ENCODE results near the gene FRMD8. TPM values are rescaled to one million over a fixed set of nuclear protein-coding genes. Genes with fewer than 3 reads are reported as not detected.

FRMD8 gene
- total RNA-seq, 1 experiment from 2014 or later = 18.9 TPM

GRCh38 chr11:65354265-65355012, 32.0 kb upstream of the FRMD8 start, which contains the start of gene TIGD3:
TSS of gene TIGD3 (plus strand) at chr11:65354751. CDS start at chr11:65355809, 1,058 bp downstream.
- intact Hi-C loops (cut with micrococcal nuclease) = no loop called here
- CTCF ChIA-PET = no interaction called here
- no peak for TF ChIP-seq CTCF (IDR thresholded peaks at IDR 0.05; ENCODE audit: unreplicated experiment)
- Mint-ChIP-seq H3K27ac (ENCODE audit: low read depth, unreplicated experiment) (no peak within 1 kb of the TSS), H3K36me3 (ENCODE audit: insufficient read depth, unreplicated experiment) (peaks cover 37% of the 10 kb centered on the region), H3K27me3 (ENCODE audit: insufficient read depth, unreplicated experiment) (no peaks in the 10 kb centered on the region), H3K4me3 (ENCODE audit: unreplicated experiment) (peak within 1 kb of the TSS; percentile 72), H3K4me1 (ENCODE audit: insufficient read depth, unreplicated experiment) (peaks cover 18% of the 10 kb centered on the region), H3K9me3 (ENCODE audit: unreplicated experiment) (no peaks in the 10 kb centered on the region)
- no TSS peak for BruUV-seq (replicated peaks)
- POLR2A ChIA-PET = interaction anchor here (0.7 to 2.8 kb wide), 5 partner anchors 17 to 93 kb away, joined by 3 to 14 read pairs (median 4); partner anchors contain the start of genes DPF2, POLA2 and SLC25A45
- DNase-seq (ENCODE audit: unreplicated experiment) = peak; percentile 95

- intact Hi-C loops (cut with micrococcal nuclease) = no loop called here
- no peak for TF ChIP-seq CTCF (IDR thresholded peaks at IDR 0.05; ENCODE audit: unreplicated experiment)
- DNase-seq (ENCODE audit: unreplicated experiment) = no peak
- CTCF ChIA-PET = interaction anchor here (0.5 to 1.2 kb wide), 2 partner anchors 25 to 211 kb away, joined by 3 read pairs; no protein-coding TSS in a partner anchor
- peaks cover 18% of the 10 kb centered on the region for H3K4me1 Mint-ChIP-seq (ENCODE audit: insufficient read depth, unreplicated experiment)
- no peaks in the 10 kb centered on the region for H3K9me3 Mint-ChIP-seq (ENCODE audit: unreplicated experiment)
- BruUV-seq (replicated peaks) = no TSS peak
- H3K27me3 Mint-ChIP-seq (ENCODE audit: insufficient read depth, unreplicated experiment) = no peaks in the 10 kb centered on the region
- peak overlapping the region; percentile 72 for H3K4me3 Mint-ChIP-seq (ENCODE audit: unreplicated experiment)
- peaks cover 33% of the 10 kb centered on the region for H3K36me3 Mint-ChIP-seq (ENCODE audit: insufficient read depth, unreplicated experiment)
- POLR2A ChIA-PET = interaction anchor here (0.7 kb wide), 1 partner anchor 16 kb away, joined by 4 read pairs; no protein-coding TSS in a partner anchor
- H3K27ac Mint-ChIP-seq (ENCODE audit: low read depth, unreplicated experiment) = no peak overlapping the region
Observed at GRCh38 chr11:65355013-65355775, 31.2 kb upstream of the FRMD8 start.

- Mint-ChIP-seq H3K27ac (ENCODE audit: low read depth, unreplicated experiment) (no peak overlapping the region), H3K9me3 (ENCODE audit: unreplicated experiment) (no peaks in the 10 kb centered on the region), H3K27me3 (ENCODE audit: insufficient read depth, unreplicated experiment) (no peaks in the 10 kb centered on the region), H3K36me3 (ENCODE audit: insufficient read depth, unreplicated experiment) (peaks cover 26% of the 10 kb centered on the region), H3K4me1 (ENCODE audit: insufficient read depth, unreplicated experiment) (peaks cover 18% of the 10 kb centered on the region), H3K4me3 (ENCODE audit: unreplicated experiment) (peak overlapping the region; percentile 72)
- BruUV-seq (replicated peaks) = no TSS peak
- TF ChIP-seq CTCF (IDR thresholded peaks at IDR 0.05; ENCODE audit: unreplicated experiment) = no peak
- ChIA-PET POLR2A (interaction anchor here (0.5 to 1.8 kb wide), 4 partner anchors 15 to 150 kb away, joined by 3 to 4 read pairs (median 4); no protein-coding TSS in a partner anchor), CTCF (interaction anchor here (0.5 to 1.2 kb wide), 3 partner anchors 25 to 210 kb away, joined by 3 read pairs; no protein-coding TSS in a partner anchor)
- DNase-seq (ENCODE audit: unreplicated experiment) = no peak
- intact Hi-C loops (cut with micrococcal nuclease) = no loop called here
Observed at GRCh38 chr11:65355776-65356393, 30.6 kb upstream of the FRMD8 start.

Measured in MCF 10A (cell line).